CD4-positive, alpha-beta T cell (primary cell): ENCODE data around the gene CDCP2. TPM values are rescaled to one million over a fixed set of nuclear protein-coding genes. Genes with fewer than 3 reads are reported as not detected.

Source experiments
- ATAC-seq: fragments of 200-7000 bp; cut with Tn5 transposase; one replicate; pipeline ENCODE4 v1.10.0; 2022; ENCODE audit warnings: mild to moderate bottlenecking; ENCODE audit not compliant: poor library complexity
- CTCF ChIA-PET: fragments of 350-600 bp; sonication (Branson Sonifier 250); formaldehyde crosslinking; loops from one replicate; lab custom pipeline; 2021; ENCODE audit warnings: antibody characterized with exemption, inconsistent platforms; lab: Charles Lee
- POLR2A ChIA-PET: fragments of 350-600 bp; sonication (Branson Sonifier 250); formaldehyde crosslinking; loops from one replicate; lab custom pipeline; 2021; ENCODE audit warnings: antibody characterized with exemption, inconsistent platforms; lab: Charles Lee
- DNase-seq, 14 experiments: peaks; one replicate each; pipeline ENCODE4 v3.0.0-alpha.2; 2013 to 2020; ENCODE audit warnings: mixed read lengths in 2 of 14
- H3K27ac ChIP-seq, 2 donors: one replicate each; pipeline versions ENCODE4 v1.5.1 to v1.7.0; 2013; ENCODE audit warnings: low read length in 2 of 2, low read depth in 1 of 2, mild to moderate bottlenecking in 1 of 2
- H3K27me3 ChIP-seq, 2 experiments: 1 replicate in 1 of 2; 2 replicates in 1 of 2; pipeline versions ENCODE4 v1.6.1 to v1.7.0; 2013; ENCODE audit warnings: low read length in 2 of 2, control low read depth in 1 of 2, mild to moderate bottlenecking in 1 of 2, moderate library complexity in 1 of 2; ENCODE audit not compliant: insufficient read depth in 2 of 2, control insufficient read depth in 1 of 2
- H3K36me3 ChIP-seq: one replicate; pipeline ENCODE4 v1.6.1; 2013; ENCODE audit warnings: low read length, control low read depth; ENCODE audit not compliant: insufficient read depth
- H3K4me1 ChIP-seq: one replicate; pipeline ENCODE4 v1.6.1; 2013; ENCODE audit warnings: low read length, control low read depth; ENCODE audit not compliant: insufficient read depth
- H3K4me3 ChIP-seq: one replicate; pipeline ENCODE4 v1.5.1; 2013; ENCODE audit warnings: mild to moderate bottlenecking, low read length, moderate library complexity
- H3K9me3 ChIP-seq, 2 experiments: 1 replicate in 1 of 2; 2 replicates in 1 of 2; pipeline versions ENCODE4 v1.6.1 to v1.7.0; 2013; ENCODE audit warnings: low read length in 2 of 2, mild to moderate bottlenecking in 2 of 2, control low read depth in 1 of 2, moderate library complexity in 1 of 2; ENCODE audit not compliant: control insufficient read depth in 1 of 2, insufficient read depth in 1 of 2
- H3K27ac Mint-ChIP-seq: one replicate; pipeline ENCODE4 v1.8.0; 2020; ENCODE audit warnings: mixed read lengths
- H3K27me3 Mint-ChIP-seq: one replicate; pipeline ENCODE4 v1.8.0; 2021; ENCODE audit warnings: mixed read lengths
- H3K36me3 Mint-ChIP-seq: one replicate; pipeline ENCODE4 v1.8.0; 2021; ENCODE audit warnings: low read depth, mixed read lengths
- H3K4me1 Mint-ChIP-seq: one replicate; pipeline ENCODE4 v1.8.0; 2021; ENCODE audit warnings: low read depth, mixed read lengths
- H3K4me3 Mint-ChIP-seq: one replicate; pipeline ENCODE4 v1.8.0; 2020; ENCODE audit warnings: mild to moderate bottlenecking, mixed read lengths
- H3K9me3 Mint-ChIP-seq: one replicate; pipeline ENCODE4 v1.8.0; 2020; ENCODE audit warnings: mixed read lengths
- CTCF ChIP-seq: fragments of 200-600 bp; IDR thresholded peaks from one replicate; pipeline ENCODE4 v1.8.0; 2022; ENCODE audit warnings: antibody characterized with exemption, mild to moderate bottlenecking
- intact Hi-C, 2 experiments: fragments of 100-400 bp; cut with DNase I in 1 of 2; cut with micrococcal nuclease in 1 of 2; formaldehyde crosslinking; loops; one replicate each; pipeline versions ENCODE4 v1.15.1 to v1.9.0; 2023 to 2025; cut with DNase I, micrococcal nuclease
- polyA plus RNA-seq, 2 donors: library from polyadenylated mRNA; unstranded; fragments of 120-200 nt; gene quantifications; one replicate each; pipeline ENCODE4 v1.2.1, GENCODE V29; 2013
- total RNA-seq, 174 experiments: library from RNA in 2 of 174; stranded (reverse) in 2 of 174; gene quantifications; one replicate each; pipeline ENCODE4 v1.2.3 and lab custom pipeline; 2021 to 2026

Gene CDCP2
- total RNA-seq: not detected
- not detected for polyA plus RNA-seq (2013, experiment 1 of 2)
- polyA plus RNA-seq (2013, experiment 2 of 2): 0.01 TPM
- total RNA-seq (lab: John Stamatoyannopoulos, UW): 0 to 0.24 (median 0) reads per million in 172 experiments

DNA sequence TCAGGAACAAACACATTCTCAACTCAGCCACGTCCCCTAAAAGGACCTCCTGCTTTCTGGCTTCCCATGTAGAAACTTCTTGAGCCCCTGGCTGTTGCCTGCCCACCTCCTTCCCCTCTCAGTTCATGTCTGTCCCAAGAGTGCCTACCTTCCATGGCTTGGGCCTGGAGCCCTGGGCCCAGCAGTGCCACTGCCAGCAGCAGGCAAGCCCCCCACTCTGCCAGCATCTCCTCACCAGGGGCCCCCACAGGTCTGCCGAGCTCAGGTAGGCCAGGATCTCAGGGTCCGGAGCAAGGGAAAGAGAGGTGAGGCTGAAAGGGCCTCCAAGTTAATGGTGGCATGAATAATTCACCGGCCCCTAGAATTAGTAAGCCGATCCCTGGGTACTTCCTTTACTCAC, at the start of gene CDCP2:
TSS of gene CDCP2 (minus strand) at position 305 of the 400 bp plus-strand sequence. CDS start at position 227, 78 bp downstream.
- H3K27me3 ChIP-seq: no peaks in the 10 kb centered on the region
- no peak within 1 kb of the TSS for H3K27ac Mint-ChIP-seq
- ChIA-PET POLR2A (no interaction called here), CTCF (no interaction called here)
- H3K36me3 ChIP-seq: no peaks in the 10 kb centered on the region
- no peaks in the 10 kb centered on the region for H3K9me3 ChIP-seq
- TF ChIP-seq CTCF: no peak
- no peaks in the 10 kb centered on the region for H3K36me3 Mint-ChIP-seq
- no peak within 1 kb of the TSS for H3K4me3 Mint-ChIP-seq
- intact Hi-C loops: no loop called here
- H3K4me1 ChIP-seq: no peaks in the 10 kb centered on the region
- no peak within 1 kb of the TSS for H3K4me3 ChIP-seq
- no peaks in the 10 kb centered on the region for H3K27me3 Mint-ChIP-seq
- DNase-seq (no peak), ATAC-seq (no peak)
- no peaks in the 10 kb centered on the region for H3K4me1 Mint-ChIP-seq
- H3K9me3 Mint-ChIP-seq: no peaks in the 10 kb centered on the region
- H3K27ac ChIP-seq: no peak within 1 kb of the TSS

GRCh38 chr1:54200519-54200997, 47.8 kb upstream of the CDCP2 start:
- ChIA-PET POLR2A (interaction anchor here (0.6 to 2.9 kb wide), 16 partner anchors 10 to 299 kb away, joined by 3 to 26 read pairs (median 4); partner anchors contain the start of genes SSBP3, TCEANC2 and TMEM59), CTCF (interaction anchor here (2.8 kb wide), 1 partner anchor 289 kb away, joined by 15 read pairs; no protein-coding TSS in a partner anchor)
- ATAC-seq (peak; percentile 5), DNase-seq (peak in 1 of 14 experiments; percentile 3)
- Histone ChIP-seq H3K9me3 (no peaks in the 10 kb centered on the region), H3K36me3 (peaks cover 19% of the 10 kb centered on the region), H3K27ac (peak overlapping the region; percentile 22 to 37), H3K27me3 (no peaks in the 10 kb centered on the region), H3K4me3 (peak overlapping the region; percentile 96), H3K4me1 (peaks cover 25% of the 10 kb centered on the region)
- Mint-ChIP-seq H3K4me3 (peak overlapping the region; percentile 92), H3K27me3 (no peaks in the 10 kb centered on the region), H3K9me3 (no peaks in the 10 kb centered on the region), H3K27ac (peak overlapping the region; percentile 87), H3K4me1 (peaks cover 34% of the 10 kb centered on the region), H3K36me3 (peaks cover 38% of the 10 kb centered on the region)
- intact Hi-C loops: loop anchor here (1.0 to 10.0 kb wide), 6 partner anchors 84 to 517 kb away; partner anchors contain the start of genes NDC1 (in 1 of the 2), TCEANC2 (in 1 of the 2), TMEM59 (in 1 of the 2) and TTC4 (in 1 of the 2)
- TF ChIP-seq CTCF: no peak

GRCh38 chr1:54199765-54200518, 47.1 kb upstream of the CDCP2 start, which contains the start of the genes CYB5RL and MRPL37:
Gene CYB5RL, minus strand, starts transcription at chr1:54200030. Its CDS starts 4,414 bp downstream, at chr1:54195616.
Gene MRPL37, plus strand, starts transcription at chr1:54200167. Its CDS starts 77 bp downstream, at chr1:54200244.
- ChIA-PET POLR2A (interaction anchor here (0.6 to 2.9 kb wide), 20 partner anchors 10 to 601 kb away, joined by 3 to 26 read pairs (median 4); partner anchors contain the start of genes SSBP3, TCEANC2, TMEM59 and TTC22), CTCF (interaction anchor here (1.7 to 2.8 kb wide), 2 partner anchors 14 to 290 kb away, joined by 3 to 15 read pairs; no protein-coding TSS in a partner anchor)
- H3K4me3 ChIP-seq: peak within 1 kb of the TSS; percentile 96
- TF ChIP-seq CTCF: no peak
- Mint-ChIP-seq H3K27ac (peak within 1 kb of the TSS; percentile 87), H3K4me3 (peak within 1 kb of the TSS; percentile 92), H3K27me3 (no peaks in the 10 kb centered on the region), H3K9me3 (no peaks in the 10 kb centered on the region), H3K4me1 (peaks cover 34% of the 10 kb centered on the region), H3K36me3 (peaks cover 38% of the 10 kb centered on the region)
- intact Hi-C loops: loop anchor here (1.0 to 10.0 kb wide), 9 partner anchors 85 to 563 kb away; partner anchors contain the start of genes NDC1 (in 1 of the 2), SSBP3 (in 1 of the 2), TCEANC2 (in 1 of the 2) and TMEM59 (in 1 of the 2)
- peak; percentile 98 for ATAC-seq
- peaks cover 20% of the 10 kb centered on the region for H3K36me3 ChIP-seq
- no peaks in the 10 kb centered on the region for H3K27me3 ChIP-seq
- H3K4me1 ChIP-seq: peaks cover 25% of the 10 kb centered on the region
- peak; percentile 78 to 96 (median 84) for DNase-seq
- H3K27ac ChIP-seq: peak within 1 kb of the TSS; percentile 22 to 37
- H3K9me3 ChIP-seq: no peaks in the 10 kb centered on the region
